ENCODE data around the gene NEURL1B. TPM values are rescaled to one million over a fixed set of nuclear protein-coding genes. Genes with fewer than 3 reads are reported as not detected.
A peak's percentile ranks its signal among the peaks of the same experiment; 100 is the strongest.

Gene NEURL1B
- total and polyA plus RNA-seq, 2 experiments from 2014 or later = 0.65 to 5.8 TPM

DNA sequence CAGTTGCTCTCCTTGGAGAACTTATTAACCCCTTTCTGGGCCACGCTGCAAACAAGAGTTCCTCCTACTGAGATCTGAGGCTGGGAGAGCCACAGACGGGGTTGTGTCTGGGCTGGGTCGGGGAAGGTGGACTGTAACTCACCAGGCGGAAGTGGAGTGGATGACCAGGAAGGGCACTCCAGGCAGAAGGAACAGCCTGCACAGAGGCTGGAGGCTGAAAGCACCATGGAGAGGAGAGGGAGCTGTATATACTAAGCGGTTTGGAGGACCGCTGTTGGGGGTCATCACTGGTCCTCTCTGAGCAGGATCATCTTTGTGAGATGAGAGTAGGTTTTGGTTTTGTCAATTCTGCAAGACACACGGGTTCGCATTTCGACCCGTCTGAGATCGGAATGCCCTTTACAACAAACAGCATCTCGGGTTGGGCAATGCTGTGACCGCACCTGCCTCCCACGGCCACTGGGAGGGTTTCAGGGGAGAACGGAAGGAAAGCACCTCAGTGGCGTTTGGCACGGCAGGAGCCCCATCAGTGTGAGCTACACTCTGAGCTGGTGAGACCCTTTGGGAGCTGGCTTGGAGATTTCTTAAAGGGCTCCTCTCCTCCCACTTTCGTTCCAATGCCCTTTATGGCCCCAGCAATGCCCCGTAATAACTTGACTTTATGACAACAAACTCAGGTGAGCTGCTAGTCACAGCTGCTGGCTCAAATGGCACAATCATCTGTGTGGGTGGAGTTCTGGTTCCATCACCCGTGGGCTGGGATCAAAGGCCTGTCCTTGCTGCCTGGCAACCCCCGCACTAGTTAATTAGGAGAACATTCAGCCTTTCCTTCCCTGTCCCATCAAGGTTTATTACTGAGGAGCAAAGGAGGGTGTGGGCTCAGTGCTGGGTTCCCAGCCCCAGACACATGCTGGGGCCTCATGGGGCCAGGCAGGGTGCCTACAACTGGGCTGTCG is 18.7 kb upstream of the NEURL1B start:
- Histone ChIP-seq H3K4me3 (no peak overlapping the region), H3K4me1 (ENCODE audit: insufficient read depth) (no peaks in the 10 kb centered on the region), H3K27ac (peak overlapping the region; percentile 49), H3K36me3 (replicated peaks; ENCODE audit: insufficient read depth, low read depth) (no peaks in the 10 kb centered on the region), H3K4me2 (no peak overlapping the region), H3K79me2 (no peaks in the 10 kb centered on the region), H4K20me1 (ENCODE audit: insufficient read depth, poor library complexity, severe bottlenecking) (no peaks in the 10 kb centered on the region), H2AFZ (no peak overlapping the region), H3K9me3 (ENCODE audit: low read depth) (no peaks in the 10 kb centered on the region), H3K9me2 (replicated peaks; ENCODE audit: insufficient read depth) (no peaks in the 10 kb centered on the region), H3K27me3 (no peaks in the 10 kb centered on the region)
- TF ChIP-seq EZH2 (IDR thresholded peaks at IDR 0.05; ENCODE audit: borderline replicate concordance) (no peak), EZH2phosphoT487 (IDR thresholded peaks at IDR 0.05; ENCODE audit: low read depth, severe bottlenecking, unreplicated experiment) (no peak), CTCF (IDR thresholded peaks at IDR 0.05; ENCODE audit: poor library complexity) (no peak)
- 71% methylated on average over 22 of the region's 22 CpGs for WGBS (ENCODE audit: low lambda C conversion rate, missing lambda C conversion rate)
- peak; percentile 81 for DNase-seq (ENCODE audit: low spot score)

- H3K4me3 ChIP-seq = no peak overlapping the region
- 86% methylated on average over 9 of the region's 9 CpGs for WGBS (ENCODE audit: low lambda C conversion rate, missing lambda C conversion rate)
- TF ChIP-seq EZH2phosphoT487 (IDR thresholded peaks at IDR 0.05; ENCODE audit: low read depth, severe bottlenecking, unreplicated experiment) = no peak
- no peak for TF ChIP-seq EZH2 (IDR thresholded peaks at IDR 0.05; ENCODE audit: borderline replicate concordance)
- TF ChIP-seq CTCF (IDR thresholded peaks at IDR 0.05; ENCODE audit: poor library complexity) = no peak
- no peaks in the 10 kb centered on the region for H3K36me3 ChIP-seq (replicated peaks; ENCODE audit: insufficient read depth, low read depth)
- H3K4me1 ChIP-seq (ENCODE audit: insufficient read depth) = no peaks in the 10 kb centered on the region
- no peaks in the 10 kb centered on the region for H3K27me3 ChIP-seq
- no peak overlapping the region for H3K4me2 ChIP-seq
- no peaks in the 10 kb centered on the region for H3K9me3 ChIP-seq (ENCODE audit: low read depth)
- no peaks in the 10 kb centered on the region for H3K79me2 ChIP-seq
- no peaks in the 10 kb centered on the region for H3K9me2 ChIP-seq (replicated peaks; ENCODE audit: insufficient read depth)
- no peaks in the 10 kb centered on the region for H4K20me1 ChIP-seq (ENCODE audit: insufficient read depth, poor library complexity, severe bottlenecking)
- peak overlapping the region; percentile 47 for H3K27ac ChIP-seq
- no peak overlapping the region for H2AFZ ChIP-seq
- no peak for DNase-seq (ENCODE audit: low spot score)
Observed at GRCh38 chr5:172623313-172623980, 17.6 kb upstream of the NEURL1B start.

- TF ChIP-seq CTCF (IDR thresholded peaks at IDR 0.05; ENCODE audit: poor library complexity) (no peak), EZH2phosphoT487 (IDR thresholded peaks at IDR 0.05; ENCODE audit: low read depth, severe bottlenecking, unreplicated experiment) (no peak), EZH2 (IDR thresholded peaks at IDR 0.05; ENCODE audit: borderline replicate concordance) (no peak)
- no peak for DNase-seq (ENCODE audit: low spot score)
- Histone ChIP-seq H2AFZ (no peak overlapping the region), H3K36me3 (replicated peaks; ENCODE audit: insufficient read depth, low read depth) (no peaks in the 10 kb centered on the region), H3K4me2 (no peak overlapping the region), H3K9me2 (replicated peaks; ENCODE audit: insufficient read depth) (no peaks in the 10 kb centered on the region), H3K79me2 (no peaks in the 10 kb centered on the region), H4K20me1 (ENCODE audit: insufficient read depth, poor library complexity, severe bottlenecking) (no peaks in the 10 kb centered on the region), H3K9me3 (ENCODE audit: low read depth) (no peaks in the 10 kb centered on the region), H3K27me3 (no peaks in the 10 kb centered on the region), H3K4me3 (no peak overlapping the region), H3K27ac (no peak overlapping the region), H3K4me1 (ENCODE audit: insufficient read depth) (no peaks in the 10 kb centered on the region)
- 74% methylated on average over 17 of the region's 17 CpGs for WGBS (ENCODE audit: low lambda C conversion rate, missing lambda C conversion rate)
Observed at GRCh38 chr5:172624083-172624995, 16.7 kb upstream of the NEURL1B start.

Data from hepatocyte (in vitro differentiated cells).